Aorta (tissue), 5 donors: ENCODE data around the gene CHSY1. TPM values are rescaled to one million over a fixed set of nuclear protein-coding genes. Genes with fewer than 3 reads are reported as not detected.

ENCODE experiments used
- ATAC-seq: fragments of 200-7000 bp; cut with Tn5 transposase; one replicate; pipeline ENCODE4 v1.9.1; 2022; ENCODE audit warnings: moderate library complexity; ENCODE audit not compliant: low FRiP score
- DNase-seq, 2 donors: peaks; one replicate each; pipeline ENCODE4 v3.0.0-alpha.2; 2020
- H3K27ac ChIP-seq, 2 donors: one replicate each; pipeline ENCODE4 v1.5.1; 2013; ENCODE audit warnings: low read length in 2 of 2, mild to moderate bottlenecking in 2 of 2, moderate library complexity in 2 of 2, control low read depth in 1 of 2, inconsistent platforms in 1 of 2, low read depth in 1 of 2
- H3K27me3 ChIP-seq, 2 donors: one replicate each; pipeline ENCODE4 v1.6.1; 2013; ENCODE audit warnings: control low read depth in 1 of 2, low read length in 1 of 2, mild to moderate bottlenecking in 1 of 2, moderate library complexity in 1 of 2; ENCODE audit not compliant: insufficient read depth in 2 of 2, control insufficient read depth in 1 of 2
- H3K36me3 ChIP-seq, 2 donors: one replicate each; pipeline ENCODE4 v1.6.1; 2013; ENCODE audit warnings: control low read depth in 1 of 2, low read length in 1 of 2, mild to moderate bottlenecking in 1 of 2; ENCODE audit not compliant: insufficient read depth in 2 of 2, control insufficient read depth in 1 of 2
- H3K4me1 ChIP-seq, 2 donors: one replicate each; pipeline ENCODE4 v1.6.1; 2013; ENCODE audit warnings: low read length in 2 of 2, control low read depth in 1 of 2, mild to moderate bottlenecking in 1 of 2, moderate library complexity in 1 of 2; ENCODE audit not compliant: insufficient read depth in 2 of 2, control insufficient read depth in 1 of 2
- H3K4me3 ChIP-seq, 2 donors: one replicate each; pipeline ENCODE4 v1.5.1; 2013; ENCODE audit warnings: low read length in 2 of 2, control low read depth in 1 of 2, mild to moderate bottlenecking in 1 of 2
- H3K9me3 ChIP-seq: one replicate; pipeline ENCODE4 v1.6.1; 2013; ENCODE audit warnings: mild to moderate bottlenecking, low read length; ENCODE audit not compliant: control insufficient read depth
- WGBS, 2 donors: extraction: QIAGEN DNeasy Blood & Tissue Kit; methylation state at CpG; one replicate each; pipeline ENCODE4 v1.1.7; 2013; 5-methylcytosine and 5-hydroxymethylcytosine counted together
- intact Hi-C, 2 donors: fragments of 100-400 bp; cut with DNase I; formaldehyde crosslinking; loops; one replicate each; pipeline versions ENCODE4 v1.14.2 to v1.15.0; 2022
- polyA plus RNA-seq, 2 donors: library from polyadenylated mRNA; stranded (reverse); fragments of 200-250 nt; gene quantifications; one replicate each; pipeline ENCODE4 v1.2.3, GENCODE V29; 2013
- total RNA-seq, 2 donors: library from RNA; stranded (reverse); fragmentation: NEBNext Ultra II Directional; extraction: Animal tissue kit (Norgen Biotek cat#: 25700); gene quantifications; one replicate each; pipeline ENCODE4 v1.2.1, GENCODE V29; 2021
- donor health status: healthy with polysubstance abuse.
- donor health status: Bipolar disorder and iron deficiency.
- donor health status: DM: no; HTN: no; CAD: no.
- donor health status: DM: no; HTN: no; CAD: no.
- donor health status: DM: yes; HTN: yes; CAD: no.

The CHSY1 gene
- total and polyA plus RNA-seq, 4 donors, result 10.8 to 78.4 (median 49.8) TPM

- 63 to 85% methylated on average over 5 of the region's 5 CpGs for WGBS, 2 donors
- intact Hi-C loops, result no loop called here
- Histone ChIP-seq H3K36me3 (peaks cover 12 to 13% of the 10 kb centered on the region in 2 donors), H3K4me3 (no peak overlapping the region), H3K9me3 (no peaks in the 10 kb centered on the region), H3K27me3 (no peaks in the 10 kb centered on the region), H3K4me1 (no peaks in the 10 kb centered on the region), H3K27ac (no peak overlapping the region)
- ATAC-seq (no peak), DNase-seq (no peak)
Observed at GRCh38 chr15:101273534-101273933, 21.7 kb upstream of the CHSY1 start.

DNA sequence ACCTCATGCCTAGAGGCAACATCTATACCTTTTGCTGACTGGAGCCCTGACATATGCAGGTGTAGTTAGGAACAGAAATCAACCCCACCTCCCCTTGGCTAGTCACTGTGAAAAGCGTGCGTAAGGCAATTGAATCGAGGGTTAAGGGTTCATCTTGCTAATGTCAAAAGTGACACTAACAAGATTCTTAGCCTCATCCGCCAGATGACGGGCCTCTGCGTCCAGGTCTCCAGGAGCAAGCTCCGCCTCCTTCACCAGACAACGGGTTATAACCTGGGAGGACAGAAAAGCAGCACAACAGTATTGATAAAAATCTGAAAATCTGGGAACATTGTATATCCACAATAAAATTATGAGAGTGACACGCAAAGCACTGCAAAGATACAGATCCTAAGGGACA lies 20.7 kb upstream of the CHSY1 start:
- no peak overlapping the region for H3K4me3 ChIP-seq
- H3K9me3 ChIP-seq, result no peaks in the 10 kb centered on the region
- H3K4me1 ChIP-seq, result no peaks in the 10 kb centered on the region
- H3K27me3 ChIP-seq, result no peaks in the 10 kb centered on the region
- ATAC-seq (no peak), DNase-seq (no peak)
- 87 to 88% methylated on average over 9 of the region's 9 CpGs for whole genome bisulfite sequencing, 2 donors
- peaks cover 12 to 13% of the 10 kb centered on the region in 2 donors for H3K36me3 ChIP-seq
- no peak overlapping the region for H3K27ac ChIP-seq
- intact Hi-C loops, result no loop called here

DNA sequence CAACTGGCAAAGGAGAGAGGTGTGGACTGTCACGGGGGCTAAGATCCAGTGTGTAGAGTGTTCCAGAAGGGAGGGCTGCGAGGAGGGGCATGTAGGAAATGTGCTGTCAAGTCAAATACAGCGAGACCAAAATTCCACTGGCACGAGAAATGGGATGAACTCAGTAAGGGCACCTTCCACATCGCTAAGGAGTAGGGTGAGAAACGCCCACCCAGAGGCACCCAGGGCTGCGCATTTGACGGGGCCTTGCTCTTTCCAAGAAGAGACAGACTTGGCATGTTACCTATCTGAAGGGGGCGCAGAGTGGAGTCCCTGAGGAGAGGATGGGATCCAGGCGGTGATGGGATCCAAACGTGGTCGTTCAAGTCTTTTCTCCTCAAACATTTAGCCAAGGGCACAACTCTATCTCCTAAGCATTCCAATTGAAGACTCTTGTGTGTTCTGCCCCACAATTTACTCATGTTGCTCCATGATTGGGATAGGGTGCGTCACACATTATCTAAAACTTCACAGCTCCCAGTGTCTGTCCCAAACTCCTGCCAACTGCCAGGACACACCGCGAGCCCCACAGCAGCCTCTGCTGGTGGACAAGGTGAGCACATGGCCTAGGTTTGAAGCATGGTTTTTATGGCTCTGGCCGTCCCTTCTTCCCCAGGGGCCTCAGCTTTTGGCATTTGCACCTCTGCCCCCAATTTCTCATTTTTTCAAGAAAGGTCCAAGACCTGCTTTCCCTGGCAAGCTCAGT lies 17.8 kb upstream of the CHSY1 start:
- no peaks in the 10 kb centered on the region for H3K27me3 ChIP-seq
- intact Hi-C loops, result no loop called here
- WGBS, 2 donors, result 77% methylated on average over 16 of the region's 16 CpGs
- ATAC-seq, result no peak
- peak in 1 of 2 donors; percentile 71 for DNase-seq
- no peak overlapping the region for H3K4me3 ChIP-seq
- no peaks in the 10 kb centered on the region for H3K4me1 ChIP-seq
- peaks cover 9 to 11% of the 10 kb centered on the region in 2 donors for H3K36me3 ChIP-seq
- no peak overlapping the region for H3K27ac ChIP-seq
- H3K9me3 ChIP-seq, result no peaks in the 10 kb centered on the region

DNA sequence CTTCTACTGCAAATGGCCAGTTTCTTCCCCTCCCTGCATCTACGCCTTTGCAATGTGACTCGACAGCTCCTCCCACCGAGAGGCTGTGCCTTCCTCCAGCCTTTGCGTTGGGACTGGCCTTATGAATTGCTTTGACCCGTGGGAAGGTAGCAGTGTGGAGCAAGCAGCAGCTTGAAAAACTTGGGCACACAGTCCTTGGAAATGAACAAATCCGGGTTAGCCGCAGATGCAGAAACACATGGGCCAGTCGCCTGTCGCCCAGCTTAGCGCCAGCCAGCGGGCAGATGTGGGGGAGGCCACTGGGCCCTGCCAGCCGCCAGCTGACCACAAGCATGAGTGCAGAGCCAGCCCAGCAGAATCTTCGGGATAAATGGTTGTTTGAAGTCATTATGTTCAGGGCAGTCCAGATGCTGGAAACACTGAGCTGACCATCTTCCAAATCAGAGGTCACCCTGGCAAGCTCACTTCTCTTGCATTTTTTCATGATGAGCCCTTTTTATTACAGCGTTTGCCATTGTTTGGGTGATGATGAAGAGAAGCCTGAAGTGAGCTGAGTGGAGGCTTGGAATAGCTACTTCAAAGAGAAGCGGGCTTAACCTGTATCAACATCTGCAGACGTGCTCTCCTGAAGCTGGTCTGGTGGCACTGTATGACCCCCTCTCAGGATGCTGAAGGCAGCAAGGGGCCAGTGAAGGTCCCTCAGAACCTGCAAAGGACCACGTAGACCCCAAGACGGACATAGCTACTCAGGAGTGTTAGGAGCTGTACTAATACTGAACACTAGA lies 15.7 kb upstream of the CHSY1 start:
- H3K4me3 ChIP-seq, result no peak overlapping the region
- 23 to 24% methylated on average over 18 of the region's 18 CpGs for WGBS, 2 donors
- H3K36me3 ChIP-seq, result peaks cover 3 to 6% of the 10 kb centered on the region in 2 donors
- H3K27ac ChIP-seq, result peak overlapping the region in 1 of 2 donors; percentile 5
- no peaks in the 10 kb centered on the region for H3K9me3 ChIP-seq
- H3K27me3 ChIP-seq, result no peaks in the 10 kb centered on the region
- peak; percentile 72 to 78 for DNase-seq
- intact Hi-C loops, result no loop called here
- ATAC-seq, result peak; percentile 83
- H3K4me1 ChIP-seq, result no peaks in the 10 kb centered on the region

- ATAC-seq (peak; percentile 12), DNase-seq (peak in 1 of 2 donors; percentile 62)
- no peaks in the 10 kb centered on the region for H3K27me3 ChIP-seq
- peaks cover 0 to 4% of the 10 kb centered on the region in 2 donors for H3K36me3 ChIP-seq
- intact Hi-C loops, result no loop called here
- H3K9me3 ChIP-seq, result no peaks in the 10 kb centered on the region
- no peaks in the 10 kb centered on the region for H3K4me1 ChIP-seq
- H3K27ac ChIP-seq, result peak overlapping the region in 1 of 2 donors; percentile 28
- WGBS, 2 donors, result 47 to 52% methylated on average over 9 of the region's 9 CpGs
- H3K4me3 ChIP-seq, result no peak overlapping the region
Observed at GRCh38 chr15:101266787-101267186, 14.9 kb upstream of the CHSY1 start.

DNA sequence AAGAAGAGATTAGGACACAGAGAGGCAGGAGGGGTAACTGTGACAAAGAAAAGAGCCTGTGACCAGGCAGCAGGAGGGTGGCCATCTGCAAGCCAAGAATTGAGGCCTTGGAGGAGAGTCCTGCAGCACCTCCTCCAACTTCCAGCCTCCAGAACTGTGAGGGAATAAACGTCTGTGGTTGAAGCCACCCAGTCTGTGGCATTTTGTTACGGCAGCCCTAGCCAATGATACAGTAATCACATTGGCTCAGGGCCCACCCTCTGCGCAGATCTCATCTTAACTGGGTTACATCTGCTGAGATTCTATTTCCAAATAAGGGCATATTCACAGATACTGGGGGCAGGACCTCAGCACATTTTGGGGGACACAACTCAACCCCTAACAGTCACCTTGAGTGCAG lies 14.2 kb upstream of the CHSY1 start:
- DNase-seq, result peak in 1 of 2 donors; percentile 80
- ATAC-seq, result no peak
- no peaks in the 10 kb centered on the region for H3K4me1 ChIP-seq
- H3K4me3 ChIP-seq, result no peak overlapping the region
- no peaks in the 10 kb centered on the region for H3K9me3 ChIP-seq
- intact Hi-C loops, result no loop called here
- WGBS, 2 donors, result 30 to 47% methylated on average over 3 of the region's 3 CpGs
- no peaks in the 10 kb centered on the region for H3K27me3 ChIP-seq
- H3K36me3 ChIP-seq, result no peaks in the 10 kb centered on the region
- H3K27ac ChIP-seq, result no peak overlapping the region

GRCh38 chr15:101264911-101265641 lies 13.2 kb upstream of the CHSY1 start:
- intact Hi-C loops, result no loop called here
- ATAC-seq, result no peak
- Histone ChIP-seq H3K27ac (no peak overlapping the region), H3K27me3 (no peaks in the 10 kb centered on the region), H3K4me1 (no peaks in the 10 kb centered on the region), H3K9me3 (no peaks in the 10 kb centered on the region), H3K4me3 (no peak overlapping the region), H3K36me3 (no peaks in the 10 kb centered on the region)
- WGBS, 2 donors, result 74 to 80% methylated on average over 17 of the region's 17 CpGs
- peak in 1 of 2 donors; percentile 73 for DNase-seq

DNA sequence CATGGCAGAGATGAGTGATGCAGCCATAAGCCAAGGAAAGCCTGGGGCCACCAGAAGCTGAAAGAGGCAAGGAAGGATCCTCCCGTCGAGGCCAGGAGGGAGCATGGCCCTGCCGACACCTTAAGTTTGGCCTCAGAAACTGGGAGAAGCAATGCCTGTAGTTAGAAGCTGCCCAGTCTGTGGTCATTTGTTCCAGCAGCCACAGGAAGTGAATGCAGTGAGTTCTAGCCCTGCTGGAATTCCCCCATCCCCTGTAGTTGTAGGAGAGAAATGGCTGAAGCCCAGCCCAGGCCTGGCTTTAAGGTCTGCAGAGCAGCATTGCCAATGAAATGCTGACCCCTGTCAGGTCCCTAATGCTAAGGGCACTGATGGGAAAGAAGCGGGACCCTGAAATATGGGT lies 12.2 kb upstream of the CHSY1 start:
- H3K27ac ChIP-seq, result no peak overlapping the region
- no peaks in the 10 kb centered on the region for H3K36me3 ChIP-seq
- ATAC-seq (no peak), DNase-seq (peak in 1 of 2 donors; percentile 41)
- H3K27me3 ChIP-seq, result no peaks in the 10 kb centered on the region
- H3K9me3 ChIP-seq, result no peaks in the 10 kb centered on the region
- intact Hi-C loops, result no loop called here
- 93 to 97% methylated on average over 4 of the region's 4 CpGs for WGBS, 2 donors
- no peaks in the 10 kb centered on the region for H3K4me1 ChIP-seq
- no peak overlapping the region for H3K4me3 ChIP-seq
